Measurements from ENCODE around the gene LDLRAD3.

DNA sequence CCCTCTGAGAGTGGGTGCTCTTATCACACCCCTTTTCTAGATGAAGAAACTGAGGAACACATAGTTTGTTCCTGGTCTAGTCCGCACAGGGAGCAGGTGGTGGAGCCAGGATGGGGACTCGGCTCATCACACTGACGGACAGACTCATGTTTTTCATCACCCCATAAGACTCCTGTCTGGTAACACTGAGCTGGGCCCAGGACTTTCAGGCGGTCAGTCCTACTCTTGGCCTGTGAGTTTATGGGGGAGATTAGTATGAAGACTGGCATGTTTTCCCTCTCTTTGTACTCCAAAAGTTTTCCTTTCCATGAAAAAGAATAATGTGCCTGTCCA is 160.8 kb downstream of the LDLRAD3 start:
- TF ChIP-seq CTCF (IDR thresholded peaks at IDR 0.05) (no peak), POLR2A (IDR thresholded peaks at IDR 0.05) (no peak)

Measured in adrenal gland (tissue), 5 donors.